GM12878 (cell line): ENCODE data around the gene PLEKHG2. TPM values are rescaled to one million over a fixed set of nuclear protein-coding genes. Genes with fewer than 3 reads are reported as not detected.

Experiments
- ATAC-seq: fragments of 200-7000 bp; cut with Tn5 transposase; 3 replicates; pipeline ENCODE4 v1.9.1; 2020; ENCODE audit warnings: mild to moderate bottlenecking, moderate library complexity
- BruUV-seq: library from RNA; stranded (reverse); fragments of 400-500 nt; replicated peaks from 2 replicates; lab custom pipeline; 2021; lab: Mats Ljungman, UMichigan
- CTCF ChIA-PET: fragments of 300-600 bp; sonication (Branson Sonifier 250); formaldehyde crosslinking; extraction: SDS; loops from one replicate; lab custom pipeline; 2021; ENCODE audit warnings: inconsistent platforms; lab: Yijun Ruan, JAX
- POLR2A ChIA-PET: fragments of 350-600 bp; formaldehyde crosslinking; extraction: SDS; loops from one replicate; lab custom pipeline; 2021; ENCODE audit warnings: inconsistent platforms; lab: Charles Lee
- RAD21 ChIA-PET: fragments of 300-600 bp; sonication (Branson Sonifier 250); formaldehyde crosslinking; loops from one replicate; lab custom pipeline; 2023; ENCODE audit warnings: antibody characterized with exemption; ENCODE audit not compliant: unreplicated experiment; lab: Charles Lee
- SMC1A ChIA-PET: fragments of 300-600 bp; sonication (Branson Sonifier 250); formaldehyde crosslinking; loops from one replicate; lab custom pipeline; 2023; ENCODE audit not compliant: unreplicated experiment, uncharacterized antibody; lab: Charles Lee
- DNase-seq: peaks from one replicate; pipeline ENCODE4 v3.0.0-alpha.2; 2011; ENCODE audit warnings: low read depth, low spot score
- FAIRE-seq: peaks from 3 replicates; lab custom pipeline; 2011; peaks lifted over from hg19 to GRCh38; lab: Jason Lieb, UNC
- H2AFZ ChIP-seq: 2 replicates; pipeline ENCODE4 v1.6.0; 2011; ENCODE audit warnings: low read depth, low read length, control low read depth; ENCODE audit not compliant: control insufficient read depth
- H3K27ac ChIP-seq: 2 replicates; pipeline ENCODE4 v1.5.1; 2011; ENCODE audit warnings: control low read depth; ENCODE audit not compliant: control insufficient read depth, insufficient read depth
- H3K27me3 ChIP-seq, 2 experiments: replicated peaks in 1 of 2; 2 replicates each; pipeline versions ENCODE4 v1.6.0 to v1.6.1; 2011; ENCODE audit warnings: low read length in 1 of 2; ENCODE audit not compliant: control insufficient read depth in 2 of 2, insufficient read depth in 2 of 2
- H3K36me3 ChIP-seq, 2 experiments: 2 replicates each; pipeline ENCODE4 v1.5.1; 2011; ENCODE audit warnings: low read length in 1 of 2; ENCODE audit not compliant: control insufficient read depth in 2 of 2, insufficient read depth in 2 of 2
- H3K4me1 ChIP-seq: 2 replicates; pipeline ENCODE4 v1.6.1; 2011; ENCODE audit warnings: mild to moderate bottlenecking, low read length, moderate library complexity, mixed read lengths; ENCODE audit not compliant: control insufficient read depth, insufficient read depth
- H3K4me2 ChIP-seq: 2 replicates; pipeline ENCODE4 v1.6.0; 2011; ENCODE audit warnings: control low read depth; ENCODE audit not compliant: control insufficient read depth, insufficient read depth
- H3K4me3 ChIP-seq: fragments of 200-600 bp; sonication (generic); 2 replicates; pipeline ENCODE4 v1.5.1; 2016
- H3K79me2 ChIP-seq: 2 replicates; pipeline ENCODE4 v1.6.0; 2011; ENCODE audit warnings: low read length; ENCODE audit not compliant: control insufficient read depth, insufficient read depth
- H3K9ac ChIP-seq: 2 replicates; pipeline ENCODE4 v1.8.0; 2011; ENCODE audit warnings: low read length, control low read depth, mixed read lengths; ENCODE audit not compliant: control insufficient read depth, insufficient read depth
- H3K9me3 ChIP-seq: replicated peaks from 3 replicates; pipeline ENCODE4 v1.5.1; 2011; ENCODE audit warnings: mild to moderate bottlenecking, low read length; ENCODE audit not compliant: control insufficient read depth, insufficient read depth
- H4K20me1 ChIP-seq: 2 replicates; pipeline ENCODE4 v1.6.0; 2011; ENCODE audit not compliant: control insufficient read depth, insufficient read depth
- ATF2 ChIP-seq: IDR thresholded peaks from 2 replicates; pipeline ENCODE4 v1.6.1; 2012; ENCODE audit warnings: low read length, inconsistent platforms
- BMI1 ChIP-seq: fragments of 450-650 bp; IDR thresholded peaks from 2 replicates; pipeline ENCODE4 v1.6.1; 2016; ENCODE audit warnings: mild to moderate bottlenecking, moderate library complexity, borderline replicate concordance
- CBFB ChIP-seq: IDR thresholded peaks from 2 replicates; pipeline ENCODE4 v1.6.1; 2016; ENCODE audit warnings: antibody characterized with exemption, low read depth
- CHD1 ChIP-seq: IDR thresholded peaks from 2 replicates; pipeline ENCODE4 v1.6.1; 2012; ENCODE audit warnings: low read depth, low read length, improper control_type of control experiment
- EED ChIP-seq: sonication (generic); IDR thresholded peaks from 2 replicates; pipeline ENCODE4 v1.6.1; 2016; ENCODE audit warnings: antibody characterized with exemption, low read depth
- FOXM1 ChIP-seq: IDR thresholded peaks from 2 replicates; pipeline ENCODE4 v1.6.1; 2012; ENCODE audit warnings: low read depth, mild to moderate bottlenecking, inconsistent platforms, low read length, moderate library complexity
- GATAD2B ChIP-seq: fragments of 450-650 bp; conservative IDR thresholded peaks from 2 replicates; pipeline ENCODE4 v1.6.1; 2017; ENCODE audit warnings: low read depth, mild to moderate bottlenecking, moderate library complexity
- IKZF2 ChIP-seq, 2 experiments: fragments of 450-650 bp; IDR thresholded peaks; 2 replicates each; pipeline ENCODE4 v1.6.1; 2017; ENCODE audit warnings: mild to moderate bottlenecking in 2 of 2, moderate library complexity in 2 of 2
- MEF2B ChIP-seq: fragments of 450-650 bp; IDR thresholded peaks from 2 replicates; pipeline ENCODE4 v1.6.1; 2018; ENCODE audit warnings: mild to moderate bottlenecking, moderate library complexity; ENCODE audit not compliant: partially characterized antibody, poor library complexity, severe bottlenecking
- POLR2A ChIP-seq: IDR thresholded peaks from 2 replicates; pipeline ENCODE4 v1.6.1; 2011; ENCODE audit warnings: low read depth, mild to moderate bottlenecking, low read length
- RCOR1 ChIP-seq: conservative IDR thresholded peaks from 2 replicates; pipeline ENCODE4 v1.6.1; 2012; ENCODE audit warnings: low read depth, low read length, improper control_type of control experiment
- RELB ChIP-seq: fragments of 450-650 bp; IDR thresholded peaks from 2 replicates; pipeline ENCODE4 v1.6.1; 2017; ENCODE audit warnings: low read depth, mild to moderate bottlenecking, moderate library complexity
- SMARCA5 ChIP-seq: fragments of 450-650 bp; IDR thresholded peaks from 2 replicates; pipeline ENCODE4 v1.6.1; 2017; ENCODE audit warnings: mild to moderate bottlenecking
- SRF ChIP-seq, 2 experiments: IDR thresholded peaks; 2 replicates each; pipeline ENCODE4 v1.6.1; 2011; ENCODE audit warnings: low read depth in 2 of 2, low read length in 2 of 2, mild to moderate bottlenecking in 1 of 2, moderate library complexity in 1 of 2
- TBL1XR1 ChIP-seq: IDR thresholded peaks from 2 replicates; pipeline ENCODE4 v1.6.1; 2012; ENCODE audit warnings: low read depth, low read length, improper control_type of control experiment
- ZNF207 ChIP-seq: fragments of 450-650 bp; IDR thresholded peaks from 2 replicates; pipeline ENCODE4 v1.6.1; 2014; ENCODE audit warnings: antibody characterized with exemption, mild to moderate bottlenecking, borderline replicate concordance
- WGBS: methylation state at CpG from one replicate; pipeline ENCODE4 v1.1.6; 2016; ENCODE audit warnings: low lambda C conversion rate; ENCODE audit not compliant: insufficient replicate concordance, insufficient coverage; ENCODE audit errors: missing lambda C conversion rate; 5-methylcytosine and 5-hydroxymethylcytosine counted together
- in situ Hi-C: fragments of 300-500 bp; cut with MboI; formaldehyde crosslinking; loops from 9 replicates; pipeline ENCODE4 v1.14.3; 2018; ENCODE audit warnings: mixed read lengths
- intact Hi-C: fragments of 100-400 bp; cut with micrococcal nuclease; formaldehyde crosslinking; loops from one replicate; pipeline ENCODE4 v1.14.2; 2022; ENCODE audit not compliant: unreplicated experiment
- polyA plus RNA-seq, 11 experiments: library from polyadenylated mRNA; depleted of rRNA in 4 of 11; unstranded in 6 of 11; stranded (reverse) in 5 of 11; fragments of >200 nt; fragmentation: Nextera tagmentation in 4 of 11; fragmentation: Illumina TruSeq in 1 of 11; extraction: Ambion mirVana in 4 of 11; extraction: Trizol in 1 of 11; gene quantifications; 1 replicate in 1 of 11; 2 replicates in 10 of 11; pipeline versions ENCODE4 v1.2.1 to v1.2.3, GENCODE V29; 2011 to 2016; ENCODE audit warnings: inconsistent platforms in 2 of 11, missing spikeins in 2 of 11, low read depth in 1 of 11
- total RNA-seq, 4 experiments: library from RNA; depleted of rRNA in 3 of 4; stranded (reverse); fragments of >200 nt in 3 of 4; fragmentation: Illumina TruSeq in 1 of 4; extraction: Trizol in 1 of 4; gene quantifications; 2 replicates each; pipeline versions ENCODE4 v1.2.1 to v1.2.3, GENCODE V29; 2013 to 2021
- TF ChIP-seq, protein P1 (sequence below), 3 experiments: IDR thresholded peaks in 2 of 3; conservative IDR thresholded peaks in 1 of 3; 2 replicates each; pipeline ENCODE4 v1.5.1; 2011; ENCODE audit warnings: low read depth in 3 of 3, low read length in 3 of 3, mild to moderate bottlenecking in 3 of 3, control low read depth in 2 of 3, moderate library complexity in 2 of 3, inconsistent platforms in 1 of 3, mixed read lengths in 1 of 3; ENCODE audit not compliant: control insufficient read depth in 2 of 3, insufficient read depth in 1 of 3; ENCODE audit errors: extremely low read depth in 1 of 3
- TF ChIP-seq, protein P2 (sequence below): IDR thresholded peaks from 2 replicates; pipeline ENCODE4 v1.6.1; 2011; ENCODE audit warnings: borderline replicate concordance, low read depth, mild to moderate bottlenecking, moderate library complexity, mixed read lengths, low read length; ENCODE audit not compliant: insufficient read depth; ENCODE audit errors: extremely low read length

The PLEKHG2 gene
- total and polyA plus RNA-seq, 10 of the 15 experiments (the other 5 are each of a cell fraction or from before 2014, with no cell fraction given): 3.0 to 62.5 (median 17.2) TPM

DNA sequence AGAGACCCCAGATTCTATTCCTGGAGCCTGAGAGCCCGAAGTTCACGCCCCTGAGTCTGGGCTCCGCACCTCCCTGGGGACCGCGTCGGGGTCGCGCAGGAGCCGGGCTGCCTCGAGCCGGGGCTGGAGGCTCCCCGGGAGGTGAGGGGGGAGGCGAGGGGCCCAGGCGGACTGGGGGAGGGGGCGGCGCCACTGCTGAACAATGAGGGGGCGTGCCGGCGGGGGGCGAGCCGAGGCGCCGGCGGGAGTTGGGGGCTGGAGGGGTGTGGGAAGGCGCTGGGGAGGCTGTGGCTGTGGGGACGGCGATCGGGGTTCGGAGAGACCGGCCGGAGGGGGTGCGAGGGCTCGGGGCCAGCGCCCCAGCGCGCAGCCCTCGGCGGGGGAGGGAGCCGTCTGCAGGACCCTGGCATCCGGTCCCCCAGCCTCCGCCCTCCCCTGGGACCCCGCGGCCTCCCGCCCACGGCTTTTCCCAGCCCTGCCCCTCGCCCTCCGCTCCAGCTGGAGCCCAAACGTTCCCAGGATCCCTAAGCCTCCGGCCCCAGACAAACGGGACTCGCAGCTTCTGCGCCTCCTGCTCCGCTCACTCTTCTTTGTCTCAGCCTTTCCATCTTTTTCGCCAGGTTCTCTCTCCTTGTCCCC lies 922 bp downstream of the PLEKHG2 start:
- DNase-seq (no peak), FAIRE-seq (no peak), ATAC-seq (no peak)
- in situ Hi-C loops: loop anchor here (5.0 kb wide), 1 partner anchor 291 kb away; no protein-coding TSS in a partner anchor
- ChIA-PET POLR2A (interaction anchor here (0.6 to 2.3 kb wide), 6 partner anchors 9 to 126 kb away, joined by 3 to 6 read pairs (median 3); no protein-coding TSS in a partner anchor), RAD21 (interaction anchor here (1.0 to 1.5 kb wide), 4 partner anchors 12 to 90 kb away, joined by 3 to 6 read pairs (median 4); partner anchors contain the start of genes GMFG and RPS16), SMC1A (interaction anchor here (1.1 to 1.6 kb wide), 6 partner anchors 15 to 258 kb away, joined by 3 to 6 read pairs (median 4); partner anchors contain the start of gene RPS16), CTCF (interaction anchor here (0.5 to 1.7 kb wide), 6 partner anchors 9 to 216 kb away, joined by 3 to 11 read pairs (median 4); partner anchors contain the start of gene RPS16)
- no TSS peak for BruUV-seq
- intact Hi-C loops: loop anchor here (2.0 to 10.0 kb wide), 4 partner anchors 17 to 381 kb away; partner anchors contain the start of genes EID2B and FBXO27
- Histone ChIP-seq H3K4me2 (peak overlapping the region; percentile 73), H3K36me3 (peaks cover 2 to 4% of the 10 kb centered on the region in 2 experiments; a peak in 2 of 4 replicates), H3K27me3 (no peaks in the 10 kb centered on the region), H4K20me1 (no peaks in the 10 kb centered on the region), H3K4me3 (peak overlapping the region; percentile 98), H3K79me2 (peaks cover 46% of the 10 kb centered on the region), H3K4me1 (peaks cover 15% of the 10 kb centered on the region), H3K9me3 (no peaks in the 10 kb centered on the region), H3K27ac (peak overlapping the region; percentile 93), H3K9ac (peak overlapping the region; percentile 99), H2AFZ (peak overlapping the region; percentile 59)
- 1% methylated on average over 18 of the region's 54 CpGs for WGBS
- TF ChIP-seq RCOR1 (no peak), SMARCA5 (no peak), GATAD2B (peak; percentile 48; the same call in 1 of the 2 replicates), BMI1 (no peak), RELB (0 out of 2 replicates have a peak, but pooled peaks have one; percentile 11), MEF2B (peak; percentile 94), CBFB (no peak), ATF2 (no peak), TBL1XR1 (no peak), IKZF2 (IDR thresholded peaks at IDR 0.05) (peak; percentile 44 to 52; a peak in 3 of 4 replicates), CHD1 (no peak), SRF (IDR thresholded peaks at IDR 0.05; ENCODE audit: low read depth in 2 of 2, low read length in 2 of 2) (no peak), EED (no peak; the same call in 1 of the 2 replicates), ZNF207 (no peak), FOXM1 (no peak), POLR2A (peak; percentile 43; the same call in 1 of the 2 replicates)
- TF ChIP-seq, protein P1, sequence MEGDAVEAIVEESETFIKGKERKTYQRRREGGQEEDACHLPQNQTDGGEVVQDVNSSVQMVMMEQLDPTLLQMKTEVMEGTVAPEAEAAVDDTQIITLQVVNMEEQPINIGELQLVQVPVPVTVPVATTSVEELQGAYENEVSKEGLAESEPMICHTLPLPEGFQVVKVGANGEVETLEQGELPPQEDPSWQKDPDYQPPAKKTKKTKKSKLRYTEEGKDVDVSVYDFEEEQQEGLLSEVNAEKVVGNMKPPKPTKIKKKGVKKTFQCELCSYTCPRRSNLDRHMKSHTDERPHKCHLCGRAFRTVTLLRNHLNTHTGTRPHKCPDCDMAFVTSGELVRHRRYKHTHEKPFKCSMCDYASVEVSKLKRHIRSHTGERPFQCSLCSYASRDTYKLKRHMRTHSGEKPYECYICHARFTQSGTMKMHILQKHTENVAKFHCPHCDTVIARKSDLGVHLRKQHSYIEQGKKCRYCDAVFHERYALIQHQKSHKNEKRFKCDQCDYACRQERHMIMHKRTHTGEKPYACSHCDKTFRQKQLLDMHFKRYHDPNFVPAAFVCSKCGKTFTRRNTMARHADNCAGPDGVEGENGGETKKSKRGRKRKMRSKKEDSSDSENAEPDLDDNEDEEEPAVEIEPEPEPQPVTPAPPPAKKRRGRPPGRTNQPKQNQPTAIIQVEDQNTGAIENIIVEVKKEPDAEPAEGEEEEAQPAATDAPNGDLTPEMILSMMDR (IDR thresholded peaks at IDR 0.05 in 2 of 3, conservative IDR thresholded peaks at IDR 0.05 in 1 of 3; ENCODE audit: control insufficient read depth in 2 of 3, extremely low read depth in 1 of 3, insufficient read depth in 1 of 3, low read depth in 3 of 3, low read length in 3 of 3): no peak
- TF ChIP-seq, protein P2, sequence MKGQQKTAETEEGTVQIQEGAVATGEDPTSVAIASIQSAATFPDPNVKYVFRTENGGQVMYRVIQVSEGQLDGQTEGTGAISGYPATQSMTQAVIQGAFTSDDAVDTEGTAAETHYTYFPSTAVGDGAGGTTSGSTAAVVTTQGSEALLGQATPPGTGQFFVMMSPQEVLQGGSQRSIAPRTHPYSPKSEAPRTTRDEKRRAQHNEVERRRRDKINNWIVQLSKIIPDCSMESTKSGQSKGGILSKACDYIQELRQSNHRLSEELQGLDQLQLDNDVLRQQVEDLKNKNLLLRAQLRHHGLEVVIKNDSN: no peak
